ENCODE measurements around the gene LRCH2.

LRCH2 gene

GRCh38 chrX:115233497-115234455 lies at the start of gene LRCH2:
LRCH2 (minus strand) TSS chrX:115234096; CDS start chrX:115234041, 55 bp downstream.
- ChIA-PET CTCF (no interaction called here), POLR2A (no interaction called here)
- TF ChIP-seq CTCF (IDR thresholded peaks at IDR 0.05; ENCODE audit: insufficient read depth, low read length, missing control alignments), result no peak
- peak within 1 kb of the TSS; percentile 67 for H3K4me3 ChIP-seq (ENCODE audit: low read depth, low read length)
- DNase-seq (ENCODE audit: low read depth, low spot score), result no peak

GRCh38 chrX:115269051-115269683 lies 35.3 kb upstream of the LRCH2 start:
- no peak for DNase-seq (ENCODE audit: low read depth, low spot score)
- TF ChIP-seq CTCF (IDR thresholded peaks at IDR 0.05; ENCODE audit: insufficient read depth, low read length, missing control alignments), result no peak
- no peak overlapping the region for H3K4me3 ChIP-seq (ENCODE audit: low read depth, low read length)
- ChIA-PET POLR2A (no interaction called here), CTCF (no interaction called here)

GRCh38 chrX:115268421-115268820 lies 34.5 kb upstream of the LRCH2 start:
- POLR2A ChIA-PET, result no interaction called here
- H3K4me3 ChIP-seq (ENCODE audit: low read depth, low read length), result no peak overlapping the region
- DNase-seq (ENCODE audit: low read depth, low spot score), result no peak
- CTCF ChIA-PET, result no interaction called here
- no peak for TF ChIP-seq CTCF (IDR thresholded peaks at IDR 0.05; ENCODE audit: insufficient read depth, low read length, missing control alignments)

- ChIA-PET POLR2A (no interaction called here), CTCF (no interaction called here)
- TF ChIP-seq CTCF (IDR thresholded peaks at IDR 0.05; ENCODE audit: insufficient read depth, low read length, missing control alignments), result no peak
- H3K4me3 ChIP-seq (ENCODE audit: low read depth, low read length), result no peak overlapping the region
- DNase-seq (ENCODE audit: low read depth, low spot score), result no peak
Observed at GRCh38 chrX:115266300-115266699, 32.4 kb upstream of the LRCH2 start.

- no peak for TF ChIP-seq CTCF (IDR thresholded peaks at IDR 0.05; ENCODE audit: insufficient read depth, low read length, missing control alignments)
- H3K4me3 ChIP-seq (ENCODE audit: low read depth, low read length), result no peak overlapping the region
- POLR2A ChIA-PET, result no interaction called here
- CTCF ChIA-PET, result interaction anchor here (0.6 kb wide), 1 partner anchor 1641 kb away, joined by 3 read pairs; no protein-coding TSS in a partner anchor
- no peak for DNase-seq (ENCODE audit: low read depth, low spot score)
Observed at GRCh38 chrX:115264009-115264408, 30.1 kb upstream of the LRCH2 start.

GRCh38 chrX:115261148-115261547 lies 27.3 kb upstream of the LRCH2 start:
- ChIA-PET POLR2A (no interaction called here), CTCF (no interaction called here)
- DNase-seq (ENCODE audit: low read depth, low spot score), result no peak
- TF ChIP-seq CTCF (IDR thresholded peaks at IDR 0.05; ENCODE audit: insufficient read depth, low read length, missing control alignments), result no peak
- H3K4me3 ChIP-seq (ENCODE audit: low read depth, low read length), result no peak overlapping the region

Data from AG04449 (cell line).